Ishikawa (cell line): ENCODE data around the gene WDR88.
A peak's percentile ranks its signal among the peaks of the same experiment; 100 is the strongest.

Experiments
- CEBPB ChIP-seq: IDR thresholded peaks from 2 replicates; pipeline ENCODE4 v1.6.1; 2012
- EGR1 ChIP-seq: IDR thresholded peaks from 2 replicates; pipeline ENCODE4 v1.6.1; 2012
- FOXM1 ChIP-seq: IDR thresholded peaks from 2 replicates; pipeline ENCODE4 v1.6.1; 2012; ENCODE audit warnings: low read depth, borderline replicate concordance
- RAD21 ChIP-seq: IDR thresholded peaks from 2 replicates; pipeline ENCODE4 v1.6.1; 2012; ENCODE audit warnings: low read depth
- TAF1 ChIP-seq: IDR thresholded peaks from 2 replicates; pipeline ENCODE4 v1.6.1; 2012; ENCODE audit warnings: low read depth, mild to moderate bottlenecking
- TCF12 ChIP-seq: IDR thresholded peaks from 2 replicates; pipeline ENCODE4 v1.6.1; 2012; ENCODE audit warnings: low read depth
- TEAD4 ChIP-seq: IDR thresholded peaks from 2 replicates; pipeline ENCODE4 v1.6.1; 2012
- YY1 ChIP-seq: IDR thresholded peaks from 2 replicates; pipeline ENCODE4 v1.6.1; 2012; ENCODE audit warnings: low read depth
- ZBTB7A ChIP-seq: IDR thresholded peaks from 2 replicates; pipeline ENCODE4 v1.6.1; 2012; ENCODE audit warnings: low read depth
- TF ChIP-seq, protein P1 (sequence below): IDR thresholded peaks from 2 replicates; pipeline ENCODE4 v1.6.1; 2012; ENCODE audit warnings: low read depth, mild to moderate bottlenecking
- TF ChIP-seq, protein P2 (sequence below): IDR thresholded peaks from 2 replicates; pipeline ENCODE4 v1.6.1; 2012

DNA sequence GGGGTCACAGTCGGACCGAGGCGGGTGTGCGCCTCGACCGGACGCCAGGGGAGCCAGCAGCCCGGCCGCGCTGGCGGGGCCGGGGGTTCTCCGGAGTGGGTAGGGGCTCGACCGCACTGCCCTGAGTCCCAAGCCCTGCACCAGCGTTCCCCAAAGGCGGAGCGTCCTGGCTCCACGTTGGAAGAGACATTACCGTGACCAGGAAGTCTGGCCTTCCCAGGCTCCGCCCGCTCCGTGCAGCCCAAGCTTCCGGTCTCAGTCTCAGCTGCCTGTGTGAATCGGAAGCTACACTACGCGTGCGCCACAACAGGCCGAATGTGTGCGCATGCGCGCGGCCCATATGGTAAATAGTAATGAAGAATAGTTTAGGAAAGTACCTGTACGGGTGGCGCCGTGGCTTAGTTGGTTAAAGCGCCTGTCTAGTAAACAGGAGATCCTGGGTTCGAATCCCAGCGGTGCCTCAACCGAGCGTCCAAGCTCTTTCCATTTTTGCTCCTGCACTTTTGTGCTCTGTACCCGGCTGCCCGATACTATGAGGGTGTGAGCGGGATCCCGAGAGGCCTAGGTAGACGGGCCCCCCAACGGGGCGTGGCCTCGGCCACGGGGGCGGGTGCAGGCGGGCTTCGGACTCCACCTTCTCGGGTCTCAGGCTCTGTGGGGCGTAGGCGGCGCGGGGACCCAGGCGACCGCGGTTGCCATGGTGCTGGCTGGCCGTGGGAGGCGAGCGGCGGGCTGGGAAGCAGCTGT lies 44.9 kb downstream of the WDR88 start:
- TF ChIP-seq RAD21, result peak; percentile 4; the same call in 1 of the 2 replicates
- TF ChIP-seq, protein P1, sequence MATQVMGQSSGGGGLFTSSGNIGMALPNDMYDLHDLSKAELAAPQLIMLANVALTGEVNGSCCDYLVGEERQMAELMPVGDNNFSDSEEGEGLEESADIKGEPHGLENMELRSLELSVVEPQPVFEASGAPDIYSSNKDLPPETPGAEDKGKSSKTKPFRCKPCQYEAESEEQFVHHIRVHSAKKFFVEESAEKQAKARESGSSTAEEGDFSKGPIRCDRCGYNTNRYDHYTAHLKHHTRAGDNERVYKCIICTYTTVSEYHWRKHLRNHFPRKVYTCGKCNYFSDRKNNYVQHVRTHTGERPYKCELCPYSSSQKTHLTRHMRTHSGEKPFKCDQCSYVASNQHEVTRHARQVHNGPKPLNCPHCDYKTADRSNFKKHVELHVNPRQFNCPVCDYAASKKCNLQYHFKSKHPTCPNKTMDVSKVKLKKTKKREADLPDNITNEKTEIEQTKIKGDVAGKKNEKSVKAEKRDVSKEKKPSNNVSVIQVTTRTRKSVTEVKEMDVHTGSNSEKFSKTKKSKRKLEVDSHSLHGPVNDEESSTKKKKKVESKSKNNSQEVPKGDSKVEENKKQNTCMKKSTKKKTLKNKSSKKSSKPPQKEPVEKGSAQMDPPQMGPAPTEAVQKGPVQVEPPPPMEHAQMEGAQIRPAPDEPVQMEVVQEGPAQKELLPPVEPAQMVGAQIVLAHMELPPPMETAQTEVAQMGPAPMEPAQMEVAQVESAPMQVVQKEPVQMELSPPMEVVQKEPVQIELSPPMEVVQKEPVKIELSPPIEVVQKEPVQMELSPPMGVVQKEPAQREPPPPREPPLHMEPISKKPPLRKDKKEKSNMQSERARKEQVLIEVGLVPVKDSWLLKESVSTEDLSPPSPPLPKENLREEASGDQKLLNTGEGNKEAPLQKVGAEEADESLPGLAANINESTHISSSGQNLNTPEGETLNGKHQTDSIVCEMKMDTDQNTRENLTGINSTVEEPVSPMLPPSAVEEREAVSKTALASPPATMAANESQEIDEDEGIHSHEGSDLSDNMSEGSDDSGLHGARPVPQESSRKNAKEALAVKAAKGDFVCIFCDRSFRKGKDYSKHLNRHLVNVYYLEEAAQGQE, result no peak
- TF ChIP-seq TCF12, result peak; percentile 6; the same call in 1 of the 2 replicates
- TF ChIP-seq TAF1, result peak; percentile 86
- TF ChIP-seq CEBPB, result peak; percentile 42; the same call in 1 of the 2 replicates
- peak; percentile 81 for TF ChIP-seq TEAD4
- no peak for TF ChIP-seq FOXM1
- TF ChIP-seq, protein P2, sequence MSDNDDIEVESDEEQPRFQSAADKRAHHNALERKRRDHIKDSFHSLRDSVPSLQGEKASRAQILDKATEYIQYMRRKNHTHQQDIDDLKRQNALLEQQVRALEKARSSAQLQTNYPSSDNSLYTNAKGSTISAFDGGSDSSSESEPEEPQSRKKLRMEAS, result peak; percentile 65
- peak; percentile 96 for TF ChIP-seq EGR1
- TF ChIP-seq YY1, result 0 out of 2 replicates have a peak, but pooled peaks have one; percentile 52
- peak; percentile 1; the same call in 1 of the 2 replicates for TF ChIP-seq ZBTB7A
